ENCODE results near the gene TOR4A.
"Not testable (repeated sequence)": the region's sequence is repeated elsewhere in the genome, so short reads cannot be mapped to it uniquely, and the experiment has no call there.

DNA sequence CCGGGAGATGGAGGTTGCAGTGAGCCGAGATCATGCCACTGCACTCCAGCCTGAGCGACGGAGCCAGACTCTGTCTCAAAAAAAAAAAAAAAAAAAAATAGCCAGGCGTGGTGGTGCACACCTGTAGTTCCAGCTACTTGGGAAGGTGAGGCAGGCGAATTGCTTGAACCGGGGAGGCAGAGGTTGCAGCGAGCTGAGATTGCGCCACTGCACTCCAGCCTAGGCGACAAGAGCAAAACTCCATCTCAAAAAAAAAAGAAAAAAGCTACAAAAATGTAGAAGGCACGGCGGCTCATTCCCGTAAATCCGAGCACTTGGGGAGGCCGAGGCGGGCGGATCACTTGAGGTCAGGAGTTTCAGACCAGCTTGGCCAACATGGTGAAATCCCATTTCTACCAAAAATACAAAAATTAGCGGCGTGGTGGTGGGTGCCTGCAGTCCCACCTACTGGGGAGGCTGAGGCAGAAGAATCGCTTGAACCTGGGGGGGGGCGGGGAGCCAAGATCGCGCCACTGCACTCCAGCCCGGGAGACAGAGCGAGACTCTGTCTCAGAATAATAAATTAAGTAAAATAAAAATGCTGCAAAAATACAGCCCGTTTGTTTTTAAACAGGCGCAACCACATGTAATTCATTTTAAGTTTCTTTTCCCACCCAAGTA is 37.9 kb upstream of the TOR4A start:
- TF ChIP-seq, protein P1, sequence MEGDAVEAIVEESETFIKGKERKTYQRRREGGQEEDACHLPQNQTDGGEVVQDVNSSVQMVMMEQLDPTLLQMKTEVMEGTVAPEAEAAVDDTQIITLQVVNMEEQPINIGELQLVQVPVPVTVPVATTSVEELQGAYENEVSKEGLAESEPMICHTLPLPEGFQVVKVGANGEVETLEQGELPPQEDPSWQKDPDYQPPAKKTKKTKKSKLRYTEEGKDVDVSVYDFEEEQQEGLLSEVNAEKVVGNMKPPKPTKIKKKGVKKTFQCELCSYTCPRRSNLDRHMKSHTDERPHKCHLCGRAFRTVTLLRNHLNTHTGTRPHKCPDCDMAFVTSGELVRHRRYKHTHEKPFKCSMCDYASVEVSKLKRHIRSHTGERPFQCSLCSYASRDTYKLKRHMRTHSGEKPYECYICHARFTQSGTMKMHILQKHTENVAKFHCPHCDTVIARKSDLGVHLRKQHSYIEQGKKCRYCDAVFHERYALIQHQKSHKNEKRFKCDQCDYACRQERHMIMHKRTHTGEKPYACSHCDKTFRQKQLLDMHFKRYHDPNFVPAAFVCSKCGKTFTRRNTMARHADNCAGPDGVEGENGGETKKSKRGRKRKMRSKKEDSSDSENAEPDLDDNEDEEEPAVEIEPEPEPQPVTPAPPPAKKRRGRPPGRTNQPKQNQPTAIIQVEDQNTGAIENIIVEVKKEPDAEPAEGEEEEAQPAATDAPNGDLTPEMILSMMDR (IDR thresholded peaks at IDR 0.05 in 2 of 3, conservative IDR thresholded peaks at IDR 0.05 in 1 of 3; ENCODE audit: control insufficient read depth in 2 of 3, extremely low read depth in 1 of 3, insufficient read depth in 1 of 3, low read depth in 3 of 3, low read length in 3 of 3) = not testable (repeated sequence)
- not testable (repeated sequence) for TF ChIP-seq POLR2AphosphoS5 (IDR thresholded peaks at IDR 0.05; ENCODE audit: low read length); EZH2 (IDR thresholded peaks at IDR 0.05; ENCODE audit: borderline replicate concordance, control insufficient read depth, low read depth, low read length); EP300 (IDR thresholded peaks at IDR 0.05; ENCODE audit: borderline replicate concordance in 1 of 2, control insufficient read depth in 1 of 2, low read depth in 2 of 2, low read length in 2 of 2)
- TF ChIP-seq, protein P2, sequence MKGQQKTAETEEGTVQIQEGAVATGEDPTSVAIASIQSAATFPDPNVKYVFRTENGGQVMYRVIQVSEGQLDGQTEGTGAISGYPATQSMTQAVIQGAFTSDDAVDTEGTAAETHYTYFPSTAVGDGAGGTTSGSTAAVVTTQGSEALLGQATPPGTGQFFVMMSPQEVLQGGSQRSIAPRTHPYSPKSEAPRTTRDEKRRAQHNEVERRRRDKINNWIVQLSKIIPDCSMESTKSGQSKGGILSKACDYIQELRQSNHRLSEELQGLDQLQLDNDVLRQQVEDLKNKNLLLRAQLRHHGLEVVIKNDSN (IDR thresholded peaks at IDR 0.05; ENCODE audit: borderline replicate concordance, extremely low read length, insufficient read depth, low read depth, low read length) = not testable (repeated sequence)
- TF ChIP-seq, protein P3, sequence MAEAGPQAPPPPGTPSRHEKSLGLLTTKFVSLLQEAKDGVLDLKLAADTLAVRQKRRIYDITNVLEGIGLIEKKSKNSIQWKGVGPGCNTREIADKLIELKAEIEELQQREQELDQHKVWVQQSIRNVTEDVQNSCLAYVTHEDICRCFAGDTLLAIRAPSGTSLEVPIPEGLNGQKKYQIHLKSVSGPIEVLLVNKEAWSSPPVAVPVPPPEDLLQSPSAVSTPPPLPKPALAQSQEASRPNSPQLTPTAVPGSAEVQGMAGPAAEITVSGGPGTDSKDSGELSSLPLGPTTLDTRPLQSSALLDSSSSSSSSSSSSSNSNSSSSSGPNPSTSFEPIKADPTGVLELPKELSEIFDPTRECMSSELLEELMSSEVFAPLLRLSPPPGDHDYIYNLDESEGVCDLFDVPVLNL (IDR thresholded peaks at IDR 0.05; ENCODE audit: low read depth, low read length) = not testable (repeated sequence)

All from GM12878 (cell line).